ENCODE measurements around the gene SH3RF1.
A peak's percentile ranks its signal among the peaks of the same experiment; 100 is the strongest.

Gene SH3RF1

GRCh38 chr4:169274033-169274432 is 3.3 kb upstream of the SH3RF1 start:
- no peak for DNase-seq

- DNase-seq = no peak
Measured at GRCh38 chr4:169272265-169272886, 1.6 kb upstream of the SH3RF1 start.

- no peak for DNase-seq
Measured at GRCh38 chr4:169271692-169272007, 894 bp upstream of the SH3RF1 start.

- DNase-seq = peak; percentile 56
Measured at GRCh38 chr4:169269916-169270809, 593 bp downstream of the SH3RF1 start.

GRCh38 chr4:169268951-169269760 is 1.6 kb downstream of the SH3RF1 start:
- no peak for DNase-seq

GRCh38 chr4:169267070-169267469 is 3.7 kb downstream of the SH3RF1 start:
- DNase-seq = no peak

- no peak for DNase-seq
Measured at GRCh38 chr4:169266661-169267060, 4.1 kb downstream of the SH3RF1 start.

GRCh38 chr4:169266081-169266480 is 4.7 kb downstream of the SH3RF1 start:
- no peak for DNase-seq

GRCh38 chr4:169263791-169264392 is 6.9 kb downstream of the SH3RF1 start:
- no peak for DNase-seq

- DNase-seq = no peak
Measured at GRCh38 chr4:169260217-169260866, 10.4 kb downstream of the SH3RF1 start.

- no peak for DNase-seq
Measured at GRCh38 chr4:169259271-169259670, 11.5 kb downstream of the SH3RF1 start.

- DNase-seq = no peak
Measured at GRCh38 chr4:169258141-169258540, 12.6 kb downstream of the SH3RF1 start.

GRCh38 chr4:169256856-169257761 is 13.6 kb downstream of the SH3RF1 start:
- DNase-seq = no peak

- no peak for DNase-seq
Measured at GRCh38 chr4:169256101-169256612, 14.6 kb downstream of the SH3RF1 start.

GRCh38 chr4:169254546-169254983 is 16.2 kb downstream of the SH3RF1 start:
- no peak for DNase-seq

GRCh38 chr4:169253904-169254303 is 16.9 kb downstream of the SH3RF1 start:
- DNase-seq = no peak

- DNase-seq = no peak
Measured at GRCh38 chr4:169253113-169253671, 17.6 kb downstream of the SH3RF1 start.

GRCh38 chr4:169252339-169253112 is 18.2 kb downstream of the SH3RF1 start:
- DNase-seq = no peak

- DNase-seq = no peak
Measured at GRCh38 chr4:169251291-169252235, 19.2 kb downstream of the SH3RF1 start.
